Sigmoid colon (tissue), 4 donors: ENCODE data around the gene AFF2.

Experiments used
- EP300 ChIP-seq, 4 donors: sonication (generic); formaldehyde crosslinking; IDR thresholded peaks; one replicate each; pipeline ENCODE4 v1.6.1; 2017; ENCODE audit warnings: antibody characterized with exemption in 4 of 4
- POLR2A ChIP-seq, 2 donors: fragments of 450-650 bp; IDR thresholded peaks; one replicate each; pipeline ENCODE4 v1.6.1; 2016; ENCODE audit warnings: antibody characterized with exemption in 2 of 2, mild to moderate bottlenecking in 2 of 2, moderate library complexity in 2 of 2
- POLR2AphosphoS5 ChIP-seq, 4 donors: sonication (generic); formaldehyde crosslinking; IDR thresholded peaks; one replicate each; pipeline ENCODE4 v1.6.1; 2017; ENCODE audit warnings: antibody characterized with exemption in 4 of 4
- TF ChIP-seq, protein P1 (sequence below), 4 experiments: fragments of 450-650 bp in 3 of 4; fragments of 200-600 bp in 1 of 4; IDR thresholded peaks; one replicate each; pipeline ENCODE4 v1.5.1; 2016 to 2019; ENCODE audit warnings: antibody characterized with exemption in 4 of 4, mild to moderate bottlenecking in 3 of 4, moderate library complexity in 2 of 4

- TF ChIP-seq POLR2A (IDR thresholded peaks at IDR 0.05) (no peak), POLR2AphosphoS5 (IDR thresholded peaks at IDR 0.05) (no peak), EP300 (IDR thresholded peaks at IDR 0.05) (no peak)
- TF ChIP-seq, protein P1, sequence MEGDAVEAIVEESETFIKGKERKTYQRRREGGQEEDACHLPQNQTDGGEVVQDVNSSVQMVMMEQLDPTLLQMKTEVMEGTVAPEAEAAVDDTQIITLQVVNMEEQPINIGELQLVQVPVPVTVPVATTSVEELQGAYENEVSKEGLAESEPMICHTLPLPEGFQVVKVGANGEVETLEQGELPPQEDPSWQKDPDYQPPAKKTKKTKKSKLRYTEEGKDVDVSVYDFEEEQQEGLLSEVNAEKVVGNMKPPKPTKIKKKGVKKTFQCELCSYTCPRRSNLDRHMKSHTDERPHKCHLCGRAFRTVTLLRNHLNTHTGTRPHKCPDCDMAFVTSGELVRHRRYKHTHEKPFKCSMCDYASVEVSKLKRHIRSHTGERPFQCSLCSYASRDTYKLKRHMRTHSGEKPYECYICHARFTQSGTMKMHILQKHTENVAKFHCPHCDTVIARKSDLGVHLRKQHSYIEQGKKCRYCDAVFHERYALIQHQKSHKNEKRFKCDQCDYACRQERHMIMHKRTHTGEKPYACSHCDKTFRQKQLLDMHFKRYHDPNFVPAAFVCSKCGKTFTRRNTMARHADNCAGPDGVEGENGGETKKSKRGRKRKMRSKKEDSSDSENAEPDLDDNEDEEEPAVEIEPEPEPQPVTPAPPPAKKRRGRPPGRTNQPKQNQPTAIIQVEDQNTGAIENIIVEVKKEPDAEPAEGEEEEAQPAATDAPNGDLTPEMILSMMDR (IDR thresholded peaks at IDR 0.05), result no peak
These were observed 199.6 kb downstream of the AFF2 start for GRCh38 chrX:148700021-148700420.
